ENCODE data around the gene SERPINI1. TPM values are rescaled to one million over a fixed set of nuclear protein-coding genes. Genes with fewer than 3 reads are reported as not detected.

Gene SERPINI1, protein sequence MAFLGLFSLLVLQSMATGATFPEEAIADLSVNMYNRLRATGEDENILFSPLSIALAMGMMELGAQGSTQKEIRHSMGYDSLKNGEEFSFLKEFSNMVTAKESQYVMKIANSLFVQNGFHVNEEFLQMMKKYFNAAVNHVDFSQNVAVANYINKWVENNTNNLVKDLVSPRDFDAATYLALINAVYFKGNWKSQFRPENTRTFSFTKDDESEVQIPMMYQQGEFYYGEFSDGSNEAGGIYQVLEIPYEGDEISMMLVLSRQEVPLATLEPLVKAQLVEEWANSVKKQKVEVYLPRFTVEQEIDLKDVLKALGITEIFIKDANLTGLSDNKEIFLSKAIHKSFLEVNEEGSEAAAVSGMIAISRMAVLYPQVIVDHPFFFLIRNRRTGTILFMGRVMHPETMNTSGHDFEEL
- 0.68 and 1.4 TPM in 2 replicates for total RNA-seq (ENCODE audit: low replicate concordance)

DNA sequence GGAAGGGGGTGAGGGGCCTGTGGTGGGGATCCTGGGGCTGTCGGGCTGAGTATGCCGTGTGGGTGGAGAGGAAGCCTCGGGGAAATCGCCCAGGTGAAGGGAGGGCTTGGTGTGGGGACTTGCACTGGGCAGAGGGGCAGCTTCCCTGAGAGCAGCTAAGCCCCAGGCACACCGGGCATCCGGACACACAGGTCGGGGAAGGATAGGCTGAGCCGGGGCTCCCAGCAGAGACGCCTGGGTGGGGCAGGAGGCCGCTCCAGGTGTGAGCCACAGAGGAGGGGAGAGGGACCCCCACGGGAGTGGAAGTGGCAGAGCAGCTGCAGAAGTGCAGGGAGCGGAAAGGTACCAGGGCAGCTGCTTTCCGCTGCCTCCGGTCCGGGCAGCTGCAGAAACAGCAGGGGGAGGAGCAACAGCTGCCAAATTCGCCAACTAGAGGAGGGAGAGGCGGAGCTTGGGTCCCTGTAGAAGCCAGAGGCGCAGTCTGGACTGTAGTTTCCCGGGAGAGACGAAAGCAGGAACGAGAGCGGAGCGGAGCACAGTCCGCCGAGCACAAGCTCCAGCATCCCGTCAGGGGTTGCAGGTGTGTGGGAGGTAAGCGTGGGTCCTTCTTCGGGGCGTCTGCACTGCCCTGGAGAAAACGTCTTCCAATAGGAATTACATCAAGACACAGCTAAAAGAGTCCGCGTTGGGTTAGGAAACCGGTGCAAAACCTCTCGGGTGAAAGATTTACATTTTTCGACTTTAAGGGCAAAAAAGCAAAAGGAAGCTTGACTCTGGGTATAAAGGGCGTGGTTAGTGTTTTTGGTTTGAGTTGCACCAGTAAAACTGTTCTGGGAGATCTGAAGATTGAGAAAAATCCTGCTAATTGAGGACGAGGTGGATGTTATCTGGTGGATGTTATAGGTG, at the start of gene SERPINI1:
TSS of gene SERPINI1 (plus strand) at position 489 of the 906 bp plus-strand sequence. CDS start 53,408 bp downstream, outside the sequence.

DNA sequence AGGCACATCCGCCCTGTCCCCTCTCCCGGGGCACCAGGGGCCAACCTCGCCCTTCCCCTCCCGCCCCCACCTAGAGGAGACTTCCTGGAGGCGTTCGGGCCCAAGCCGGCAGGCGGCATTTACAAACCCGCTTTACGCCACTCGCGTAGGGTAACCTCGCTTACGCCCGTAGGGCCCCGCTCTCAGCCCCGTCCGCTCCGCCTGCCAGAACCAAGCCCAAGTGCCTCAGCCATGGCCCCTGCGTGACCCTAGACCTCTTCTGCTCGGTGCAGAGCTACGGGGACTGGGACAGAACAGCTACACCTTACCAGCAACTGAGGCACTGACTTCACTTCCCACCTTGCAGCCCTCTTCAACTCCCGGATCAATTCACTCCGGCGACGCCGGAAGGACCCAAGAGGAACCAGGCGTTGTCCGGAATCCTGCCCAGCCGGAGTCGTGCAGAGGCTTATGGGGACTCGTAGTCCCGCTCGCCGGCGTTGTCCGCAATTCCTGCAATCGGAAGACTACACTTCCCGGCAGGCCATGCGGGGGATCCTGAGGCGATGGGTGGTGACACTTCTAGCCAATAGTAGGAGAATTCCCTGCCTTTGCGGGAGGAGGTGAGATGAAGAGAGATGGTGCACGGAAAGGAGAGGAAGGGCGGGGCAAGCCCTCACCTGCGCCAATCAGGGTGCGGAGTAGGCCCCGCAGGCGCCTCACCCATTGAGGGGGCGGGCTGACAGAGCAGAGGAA, 856 bp upstream of the SERPINI1 start, which contains the start of gene PDCD10:
TSS of gene PDCD10 (minus strand) at position 395 of the 735 bp plus-strand sequence. CDS start 14,735 bp downstream, outside the sequence.

Other genes starting within 250 kb of the SERPINI1 start
- gene WDR49, start 81.8 kb upstream of the SERPINI1 start, total RNA-seq (ENCODE audit: low replicate concordance): 0.08 and 0.12 TPM in 2 replicates
- gene PDCD10, start 829 bp upstream of the SERPINI1 start, total RNA-seq (ENCODE audit: low replicate concordance): 20.8 and 46.2 TPM in 2 replicates

All from smooth muscle cell of the coronary artery (primary cell).